GM04504 (cell line): Measurements from ENCODE around the gene EFNA2.

ENCODE experiments used
- DNase-seq: peaks from one replicate; pipeline ENCODE4 v3.0.0-alpha.2; 2012; ENCODE audit warnings: low read depth

EFNA2 gene

DNA sequence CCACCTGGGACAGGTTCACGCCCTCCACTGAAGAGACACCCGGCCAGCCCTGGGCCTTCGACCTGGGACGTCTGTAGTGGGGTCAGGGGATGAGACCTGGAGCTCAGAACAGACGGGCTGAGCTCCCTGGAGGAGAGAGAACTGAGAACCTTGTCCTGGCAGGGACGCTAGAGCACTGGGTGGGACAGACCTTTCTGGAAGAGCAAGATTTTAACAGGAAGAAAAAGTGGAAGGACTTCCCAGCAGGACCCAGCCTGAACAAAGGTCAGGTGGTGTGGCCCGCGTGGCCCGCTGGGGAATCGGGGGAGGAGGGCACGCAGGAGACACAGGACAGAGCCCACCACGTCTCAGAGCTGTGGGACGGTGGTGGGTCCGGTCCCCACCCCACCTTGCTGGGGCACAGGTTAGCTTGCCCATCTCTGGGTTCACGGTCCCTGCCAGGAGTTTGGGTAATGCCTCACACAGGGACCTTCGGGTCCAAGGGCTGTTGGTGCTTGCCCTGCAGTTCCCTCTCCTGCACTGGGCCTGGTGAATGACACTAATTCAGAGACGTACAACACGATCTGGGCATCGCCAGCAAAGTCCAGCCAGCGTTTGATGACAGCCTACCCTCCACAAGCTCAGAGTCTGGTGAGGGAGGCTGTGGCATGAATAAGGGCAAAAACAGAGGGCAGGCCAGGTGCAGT is 1.2 kb upstream of the EFNA2 start:
- no peak for DNase-seq

DNA sequence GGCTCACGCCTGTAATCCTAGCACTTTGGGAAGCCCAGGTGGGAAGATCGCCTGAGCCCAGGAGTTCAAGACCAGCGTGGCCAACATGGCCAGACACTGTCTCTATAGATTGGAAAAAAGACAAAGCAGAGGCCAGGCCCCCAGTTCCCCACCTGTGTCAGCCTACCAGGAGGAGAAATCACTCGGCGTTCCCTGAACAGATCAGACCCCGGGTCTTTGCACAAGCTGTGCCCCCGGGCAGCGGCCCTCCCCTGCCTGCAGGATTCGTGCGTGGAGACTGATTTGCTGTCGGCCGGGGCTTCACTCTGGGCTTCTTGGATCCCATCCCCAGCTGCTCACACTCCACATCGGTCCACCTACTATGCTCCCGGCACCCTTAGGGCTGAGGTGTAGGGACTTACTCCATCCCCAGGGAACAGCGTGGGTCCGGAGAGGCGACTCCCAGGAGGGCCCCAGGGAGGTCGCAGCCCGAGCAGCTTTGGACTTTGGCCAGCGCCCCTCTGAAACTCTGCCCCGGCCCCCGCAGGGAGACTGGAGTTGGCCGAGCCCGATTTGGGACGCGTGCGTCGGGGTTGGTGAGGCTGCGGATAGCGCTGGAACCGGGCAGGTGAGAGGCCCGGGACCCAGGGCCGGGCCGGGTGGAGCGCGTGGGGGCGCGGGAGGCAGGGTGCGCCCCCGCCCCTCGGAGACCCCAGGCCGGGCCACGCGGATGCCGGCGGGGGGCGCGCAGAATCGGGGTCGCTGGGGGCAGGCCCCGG is 515 bp upstream of the EFNA2 start:
- DNase-seq, result no peak

DNA sequence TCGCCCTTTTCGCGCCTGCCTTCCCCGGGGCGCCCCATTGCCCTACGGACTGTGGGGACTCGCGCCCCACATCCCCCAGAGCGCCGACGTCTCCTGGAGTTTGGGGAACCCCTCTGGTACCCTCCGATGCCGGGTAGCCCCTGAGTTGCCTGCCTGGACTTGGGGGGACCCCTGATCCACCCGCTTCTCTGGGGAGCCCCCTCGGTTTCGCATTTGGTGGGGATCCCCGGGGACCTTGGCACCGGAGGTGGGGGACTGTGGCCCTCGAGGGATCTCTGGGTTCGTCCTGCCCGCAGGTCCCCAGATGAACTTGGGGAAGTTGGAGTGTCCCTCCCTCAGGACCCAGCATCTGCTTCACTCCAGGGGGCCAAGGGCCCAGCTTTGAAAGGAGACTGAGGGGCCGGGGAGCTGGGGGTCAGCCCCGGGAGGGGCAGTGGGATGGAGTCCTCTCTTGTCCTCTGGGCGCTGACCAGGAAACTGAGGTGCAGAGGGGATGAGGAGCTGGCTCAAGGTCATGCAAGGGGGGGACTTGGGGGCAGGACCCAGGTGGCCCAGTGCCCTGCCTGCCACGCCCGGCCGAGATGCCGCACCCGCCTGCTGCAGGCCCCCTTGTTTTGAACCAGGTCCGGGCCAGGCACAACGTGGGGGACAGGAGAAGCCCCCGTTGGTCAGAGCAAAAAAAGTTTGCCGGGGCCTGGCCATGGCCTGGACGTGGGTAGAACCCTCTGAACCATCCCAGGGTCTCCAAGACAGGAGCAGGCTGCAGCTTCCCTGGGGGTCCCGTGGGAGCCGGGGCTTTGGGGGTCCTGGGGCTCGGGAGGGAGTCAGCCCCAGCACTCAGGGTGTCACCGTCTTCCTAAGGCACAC is 1.0 kb downstream of the EFNA2 start:
- DNase-seq, result no peak

GRCh38 chr19:1287354-1288225 is 1.9 kb downstream of the EFNA2 start:
- DNase-seq, result no peak

- DNase-seq, result no peak
Observed at GRCh38 chr19:1288226-1288612, 2.5 kb downstream of the EFNA2 start.

GRCh38 chr19:1288833-1289685 is 3.4 kb downstream of the EFNA2 start:
- no peak for DNase-seq

DNA sequence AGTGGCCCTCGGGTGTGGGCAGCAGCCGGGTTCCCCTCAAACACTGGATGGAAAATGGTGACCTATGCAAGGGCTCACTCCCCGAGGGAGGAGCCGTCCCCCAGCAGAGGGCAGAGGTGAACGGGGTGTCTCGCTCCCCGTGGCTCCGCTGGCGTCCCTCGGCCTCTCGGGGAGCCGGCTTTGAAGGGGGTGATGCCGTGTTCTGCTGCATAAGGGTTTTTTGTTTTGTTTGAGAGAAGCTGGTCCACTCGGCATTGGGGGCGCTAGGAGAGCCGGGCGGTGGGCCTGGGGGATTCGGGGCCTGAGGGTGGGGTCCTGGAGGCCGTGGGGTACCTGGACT is 4.0 kb downstream of the EFNA2 start:
- DNase-seq, result no peak

DNA sequence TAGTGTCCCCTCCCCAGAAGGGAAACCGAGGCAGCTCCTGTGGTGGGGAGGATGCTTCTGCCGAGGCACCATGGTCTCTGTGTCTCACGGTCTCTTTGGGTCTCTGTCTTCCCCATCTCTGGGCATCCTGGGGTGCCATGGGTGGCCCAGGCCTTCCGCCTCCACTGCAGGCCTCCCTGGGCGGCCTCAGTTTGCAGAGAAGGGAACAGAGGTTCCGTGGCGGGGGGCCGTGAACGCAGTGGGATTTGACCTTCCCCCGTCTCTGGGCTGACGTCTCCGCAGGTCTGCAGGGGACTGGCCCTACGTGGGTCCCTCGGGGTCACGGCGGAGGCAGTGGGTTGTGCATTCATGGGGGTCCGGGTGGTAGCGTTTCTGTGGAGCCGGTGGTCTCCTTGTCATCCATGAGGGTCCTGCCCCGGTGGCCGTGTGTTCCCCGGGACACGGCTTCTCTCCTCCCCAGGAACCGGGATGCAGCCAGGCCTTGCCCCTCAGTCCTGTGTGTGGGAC is 4.6 kb downstream of the EFNA2 start:
- no peak for DNase-seq

DNA sequence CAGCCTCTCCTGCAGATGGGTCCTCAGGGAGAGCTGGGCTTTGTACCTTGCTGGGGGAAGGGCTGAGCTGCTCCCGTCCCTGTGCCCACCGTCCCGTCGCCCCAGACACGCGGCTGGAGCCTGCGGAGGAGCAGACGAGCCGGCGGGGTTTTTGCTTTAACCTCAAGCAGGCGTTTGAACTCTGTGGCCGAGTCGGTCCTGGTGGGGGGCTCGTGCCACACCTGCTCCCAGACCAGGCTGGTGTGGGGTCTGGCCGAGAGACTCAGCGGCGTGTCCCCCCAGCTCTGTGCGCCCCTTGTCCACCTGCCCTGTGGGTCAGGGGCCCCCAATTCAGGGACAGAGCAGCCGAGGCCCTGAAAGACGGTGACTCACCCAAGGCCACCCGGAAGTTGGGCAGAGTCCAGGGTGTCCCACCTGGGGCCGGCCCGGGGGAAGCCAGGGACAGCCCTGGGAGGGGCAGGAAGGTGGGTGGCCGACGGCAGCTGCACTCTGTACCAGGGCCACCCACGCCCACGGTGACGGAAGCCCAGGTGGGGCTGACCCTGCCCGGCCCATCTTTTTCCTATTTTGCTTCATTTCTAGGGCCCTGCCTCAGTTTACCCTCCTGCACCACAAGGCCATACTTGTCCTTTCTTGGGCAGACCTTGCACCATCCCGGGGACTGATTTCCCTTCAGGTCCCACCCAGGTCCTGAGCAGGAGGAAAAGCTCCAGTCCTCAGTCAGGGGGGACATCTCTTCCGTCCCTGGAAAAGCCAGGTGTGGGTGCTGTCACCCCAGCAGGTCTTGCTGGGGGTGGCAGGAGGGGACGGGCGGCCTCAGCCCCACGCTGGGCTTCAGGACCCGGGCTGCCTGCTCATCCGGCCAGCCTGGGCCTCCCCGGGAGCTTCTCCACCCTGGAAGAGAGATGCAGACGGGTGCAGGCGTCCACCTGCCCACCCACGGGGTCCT is 5.3 kb downstream of the EFNA2 start:
- no peak for DNase-seq

- no peak for DNase-seq
Observed at GRCh38 chr19:1291761-1292418, 6.2 kb downstream of the EFNA2 start.

- no peak for DNase-seq
Observed at GRCh38 chr19:1292419-1293151, 6.9 kb downstream of the EFNA2 start.

GRCh38 chr19:1293782-1294604 is 8.3 kb downstream of the EFNA2 start:
- no peak for DNase-seq

GRCh38 chr19:1294688-1295087 is 9.0 kb downstream of the EFNA2 start:
- DNase-seq, result no peak

DNA sequence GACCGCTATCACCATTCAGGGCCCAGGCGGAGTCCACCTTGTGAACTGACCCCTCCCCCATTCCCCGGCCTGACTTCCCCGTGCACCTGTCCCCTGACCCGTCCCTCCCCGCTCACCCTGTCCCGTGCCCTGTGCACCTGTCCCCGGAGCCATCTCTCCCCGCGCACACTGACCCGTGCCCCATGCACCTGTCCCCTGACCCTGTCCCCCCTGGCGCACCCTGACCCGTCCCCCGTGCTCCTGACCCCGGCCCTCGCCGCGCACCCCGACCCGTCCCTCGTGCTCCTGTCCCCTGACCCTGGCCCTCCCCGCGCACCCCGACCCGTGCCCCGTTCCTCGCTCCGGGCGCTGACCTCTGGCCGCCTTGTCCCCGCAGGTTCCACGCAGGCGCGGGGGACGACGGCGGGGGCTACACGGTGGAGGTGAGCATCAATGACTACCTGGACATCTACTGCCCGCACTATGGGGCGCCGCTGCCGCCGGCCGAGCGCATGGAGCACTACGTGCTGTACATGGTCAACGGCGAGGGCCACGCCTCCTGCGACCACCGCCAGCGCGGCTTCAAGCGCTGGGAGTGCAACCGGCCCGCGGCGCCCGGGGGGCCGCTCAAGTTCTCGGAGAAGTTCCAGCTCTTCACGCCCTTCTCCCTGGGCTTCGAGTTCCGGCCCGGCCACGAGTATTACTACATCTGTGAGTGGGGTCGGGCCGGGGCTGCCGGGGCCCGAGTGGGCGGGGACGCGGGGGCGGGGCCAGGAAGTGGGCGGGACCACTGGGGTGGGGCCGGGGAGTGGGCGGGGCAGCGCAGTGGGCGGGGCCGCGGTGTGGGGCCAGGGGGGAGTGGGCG is 9.7 kb downstream of the EFNA2 start:
- no peak for DNase-seq

- no peak for DNase-seq
Observed at GRCh38 chr19:1296078-1296477, 10.4 kb downstream of the EFNA2 start.

DNA sequence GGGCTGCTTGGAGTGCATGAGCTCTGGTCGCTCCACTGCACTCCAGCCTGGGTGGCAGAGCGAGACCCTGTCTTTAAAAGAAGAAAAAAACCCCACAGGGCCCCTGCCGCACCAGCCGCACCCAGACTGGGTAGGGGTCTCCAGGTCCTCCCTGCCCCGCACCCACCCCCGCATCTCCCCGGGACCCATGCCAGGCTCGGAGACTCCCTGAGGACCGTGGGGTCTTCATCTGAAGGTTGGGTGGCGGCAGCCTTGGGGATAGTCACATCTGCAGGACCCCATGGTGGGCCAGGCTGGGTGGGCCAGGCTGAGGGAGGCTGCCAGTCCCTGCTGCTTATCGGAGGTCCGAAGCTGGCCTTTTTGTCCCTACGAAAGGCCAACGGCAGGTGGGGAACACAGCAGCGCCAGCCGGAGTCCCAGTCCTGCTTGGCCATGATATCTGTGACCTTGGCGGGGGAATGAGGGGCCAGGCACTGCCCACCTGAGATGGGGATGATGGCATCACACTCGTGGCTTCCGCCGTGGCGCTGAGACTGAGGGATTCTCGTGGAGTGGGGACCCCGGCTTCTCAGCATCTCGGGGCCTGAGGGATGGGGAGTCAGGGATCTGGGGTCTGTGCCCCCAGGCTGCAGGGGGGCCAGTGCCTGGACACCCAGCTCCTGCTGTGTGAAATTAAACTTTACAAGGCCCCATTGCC is 11.1 kb downstream of the EFNA2 start:
- DNase-seq, result no peak
